ENCODE data around the gene METTL27. TPM values are rescaled to one million over a fixed set of nuclear protein-coding genes. Genes with fewer than 3 reads are reported as not detected.

Gene METTL27
- total and polyA plus RNA-seq, 4 donors, result 1.0 to 1.7 (median 1.6) TPM

DNA sequence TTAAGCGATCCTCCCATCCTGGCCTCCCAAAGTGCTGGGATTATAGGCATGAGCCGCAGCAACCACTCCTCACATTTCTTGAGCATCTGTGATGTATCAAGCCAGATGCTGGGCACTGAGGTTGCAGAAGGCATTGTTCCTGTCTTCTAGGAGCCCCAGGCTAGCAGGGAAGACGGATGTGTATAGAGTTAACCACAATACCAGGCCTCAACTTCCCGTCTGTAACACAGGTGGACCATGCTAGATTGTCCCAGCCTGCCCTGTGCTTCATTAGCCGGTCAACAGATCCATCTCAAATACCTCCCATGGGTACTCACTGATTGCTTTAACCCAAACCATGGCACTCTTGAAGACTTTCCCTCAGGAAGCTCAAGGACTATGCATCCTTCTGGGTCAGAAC, 13.3 kb downstream of the METTL27 start:
- Histone ChIP-seq H3K27me3 (ENCODE audit: control insufficient read depth in 4 of 4, insufficient read depth in 4 of 4, low read length in 3 of 4) (no peaks in the 10 kb centered on the region), H3K9ac (ENCODE audit: low read depth in 1 of 2, low read length in 2 of 2) (no peak overlapping the region), H3K27ac (ENCODE audit: low read depth in 1 of 2, low read length in 2 of 2) (no peak overlapping the region), H3K36me3 (ENCODE audit: control insufficient read depth in 4 of 4, insufficient read depth in 3 of 4, low read depth in 1 of 4, low read length in 3 of 4) (no peaks in the 10 kb centered on the region), H3K4me3 (ENCODE audit: low read depth in 1 of 3, low read length in 3 of 3) (no peak overlapping the region), H3K9me3 (ENCODE audit: control insufficient read depth in 4 of 4, low read length in 3 of 4) (no peaks in the 10 kb centered on the region), H3K4me1 (ENCODE audit: control insufficient read depth in 4 of 4, insufficient read depth in 4 of 4, low read length in 3 of 4) (peaks cover 0 to 8% (median 2%) of the 10 kb centered on the region in 4 donors)
- DNase-seq (ENCODE audit: low spot score), result no peak
- WGBS, result 88% methylated on average over 5 of the region's 5 CpGs
- TF ChIP-seq GABPA (IDR thresholded peaks at IDR 0.05 in 1 of 2, conservative IDR thresholded peaks at IDR 0.05 in 1 of 2), result no peak
- TF ChIP-seq HNF4A (conservative IDR thresholded peaks at IDR 0.05), result no peak
- TF ChIP-seq JUND (IDR thresholded peaks at IDR 0.05), result no peak
- no peak for TF ChIP-seq EGR1 (IDR thresholded peaks at IDR 0.05; ENCODE audit: low read depth in 2 of 2)
- TF ChIP-seq, protein P1, sequence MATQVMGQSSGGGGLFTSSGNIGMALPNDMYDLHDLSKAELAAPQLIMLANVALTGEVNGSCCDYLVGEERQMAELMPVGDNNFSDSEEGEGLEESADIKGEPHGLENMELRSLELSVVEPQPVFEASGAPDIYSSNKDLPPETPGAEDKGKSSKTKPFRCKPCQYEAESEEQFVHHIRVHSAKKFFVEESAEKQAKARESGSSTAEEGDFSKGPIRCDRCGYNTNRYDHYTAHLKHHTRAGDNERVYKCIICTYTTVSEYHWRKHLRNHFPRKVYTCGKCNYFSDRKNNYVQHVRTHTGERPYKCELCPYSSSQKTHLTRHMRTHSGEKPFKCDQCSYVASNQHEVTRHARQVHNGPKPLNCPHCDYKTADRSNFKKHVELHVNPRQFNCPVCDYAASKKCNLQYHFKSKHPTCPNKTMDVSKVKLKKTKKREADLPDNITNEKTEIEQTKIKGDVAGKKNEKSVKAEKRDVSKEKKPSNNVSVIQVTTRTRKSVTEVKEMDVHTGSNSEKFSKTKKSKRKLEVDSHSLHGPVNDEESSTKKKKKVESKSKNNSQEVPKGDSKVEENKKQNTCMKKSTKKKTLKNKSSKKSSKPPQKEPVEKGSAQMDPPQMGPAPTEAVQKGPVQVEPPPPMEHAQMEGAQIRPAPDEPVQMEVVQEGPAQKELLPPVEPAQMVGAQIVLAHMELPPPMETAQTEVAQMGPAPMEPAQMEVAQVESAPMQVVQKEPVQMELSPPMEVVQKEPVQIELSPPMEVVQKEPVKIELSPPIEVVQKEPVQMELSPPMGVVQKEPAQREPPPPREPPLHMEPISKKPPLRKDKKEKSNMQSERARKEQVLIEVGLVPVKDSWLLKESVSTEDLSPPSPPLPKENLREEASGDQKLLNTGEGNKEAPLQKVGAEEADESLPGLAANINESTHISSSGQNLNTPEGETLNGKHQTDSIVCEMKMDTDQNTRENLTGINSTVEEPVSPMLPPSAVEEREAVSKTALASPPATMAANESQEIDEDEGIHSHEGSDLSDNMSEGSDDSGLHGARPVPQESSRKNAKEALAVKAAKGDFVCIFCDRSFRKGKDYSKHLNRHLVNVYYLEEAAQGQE (IDR thresholded peaks at IDR 0.05), result no peak
- TF ChIP-seq RXRA (IDR thresholded peaks at IDR 0.05), result no peak

DNA sequence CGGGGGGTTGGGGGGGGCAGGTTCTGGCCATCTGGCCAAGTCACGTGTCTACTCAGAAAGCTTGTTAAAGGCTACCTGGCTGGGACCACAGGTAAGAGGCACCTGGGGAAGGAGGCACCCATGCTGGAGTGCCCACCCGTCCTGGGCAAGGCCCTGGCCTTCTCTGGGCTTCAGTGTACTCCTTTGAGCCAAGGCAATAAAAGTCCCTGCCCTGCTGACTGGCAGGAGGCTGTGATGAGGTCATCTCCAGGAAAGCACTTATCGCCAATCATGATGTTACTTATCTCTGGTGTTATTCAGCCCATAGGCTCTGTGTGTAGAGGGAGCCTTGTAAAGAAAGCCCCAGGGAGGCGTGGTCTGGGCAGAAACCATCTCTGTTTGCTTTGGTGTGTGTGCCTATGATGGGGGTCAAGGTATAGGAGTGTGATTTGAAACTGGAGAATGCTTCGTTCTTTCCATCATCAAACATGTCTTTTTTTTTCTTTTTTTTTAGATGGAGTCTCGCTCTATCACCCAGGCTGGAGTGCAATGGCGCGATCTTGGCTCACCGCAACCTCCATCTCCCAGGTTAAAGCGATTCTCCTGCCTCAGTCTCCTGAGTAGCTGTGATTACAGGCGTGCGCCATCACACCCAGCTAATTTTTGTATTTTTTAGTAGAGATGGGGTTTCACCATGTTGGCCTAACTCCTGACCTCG, 14.1 kb downstream of the METTL27 start:
- peaks cover 0 to 8% (median 2%) of the 10 kb centered on the region in 4 donors for H3K4me1 ChIP-seq (ENCODE audit: control insufficient read depth in 4 of 4, insufficient read depth in 4 of 4, low read length in 3 of 4)
- TF ChIP-seq RXRA (IDR thresholded peaks at IDR 0.05), result no peak
- TF ChIP-seq, protein P1 (IDR thresholded peaks at IDR 0.05), result no peak
- TF ChIP-seq, protein P2, sequence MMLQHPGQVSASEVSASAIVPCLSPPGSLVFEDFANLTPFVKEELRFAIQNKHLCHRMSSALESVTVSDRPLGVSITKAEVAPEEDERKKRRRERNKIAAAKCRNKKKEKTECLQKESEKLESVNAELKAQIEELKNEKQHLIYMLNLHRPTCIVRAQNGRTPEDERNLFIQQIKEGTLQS (IDR thresholded peaks at IDR 0.05), result no peak
- TF ChIP-seq, protein P3, sequence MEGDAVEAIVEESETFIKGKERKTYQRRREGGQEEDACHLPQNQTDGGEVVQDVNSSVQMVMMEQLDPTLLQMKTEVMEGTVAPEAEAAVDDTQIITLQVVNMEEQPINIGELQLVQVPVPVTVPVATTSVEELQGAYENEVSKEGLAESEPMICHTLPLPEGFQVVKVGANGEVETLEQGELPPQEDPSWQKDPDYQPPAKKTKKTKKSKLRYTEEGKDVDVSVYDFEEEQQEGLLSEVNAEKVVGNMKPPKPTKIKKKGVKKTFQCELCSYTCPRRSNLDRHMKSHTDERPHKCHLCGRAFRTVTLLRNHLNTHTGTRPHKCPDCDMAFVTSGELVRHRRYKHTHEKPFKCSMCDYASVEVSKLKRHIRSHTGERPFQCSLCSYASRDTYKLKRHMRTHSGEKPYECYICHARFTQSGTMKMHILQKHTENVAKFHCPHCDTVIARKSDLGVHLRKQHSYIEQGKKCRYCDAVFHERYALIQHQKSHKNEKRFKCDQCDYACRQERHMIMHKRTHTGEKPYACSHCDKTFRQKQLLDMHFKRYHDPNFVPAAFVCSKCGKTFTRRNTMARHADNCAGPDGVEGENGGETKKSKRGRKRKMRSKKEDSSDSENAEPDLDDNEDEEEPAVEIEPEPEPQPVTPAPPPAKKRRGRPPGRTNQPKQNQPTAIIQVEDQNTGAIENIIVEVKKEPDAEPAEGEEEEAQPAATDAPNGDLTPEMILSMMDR (IDR thresholded peaks at IDR 0.05; ENCODE audit: low read depth, low read length, missing input control), result no peak
- no peak overlapping the region for H3K9ac ChIP-seq (ENCODE audit: low read depth in 1 of 2, low read length in 2 of 2)

More for the DNA sequence above, 14.1 kb downstream of the METTL27 start:
- 65% methylated on average over 14 of the region's 14 CpGs for WGBS
- Histone ChIP-seq H3K4me3 (ENCODE audit: low read depth in 1 of 3, low read length in 3 of 3) (no peak overlapping the region), H3K27ac (ENCODE audit: low read depth in 1 of 2, low read length in 2 of 2) (no peak overlapping the region), H3K9me3 (ENCODE audit: control insufficient read depth in 4 of 4, low read length in 3 of 4) (no peaks in the 10 kb centered on the region), H3K27me3 (ENCODE audit: control insufficient read depth in 4 of 4, insufficient read depth in 4 of 4, low read length in 3 of 4) (no peaks in the 10 kb centered on the region), H3K36me3 (ENCODE audit: control insufficient read depth in 4 of 4, insufficient read depth in 3 of 4, low read depth in 1 of 4, low read length in 3 of 4) (no peaks in the 10 kb centered on the region)
- DNase-seq (ENCODE audit: low spot score), result no peak

Measured in liver (tissue), 9 donors.